Upper lobe of left lung (tissue), 6 donors: ENCODE results near the gene PCDH8. TPM values are rescaled to one million over a fixed set of nuclear protein-coding genes. Genes with fewer than 3 reads are reported as not detected.
A peak's percentile ranks its signal among the peaks of the same experiment; 100 is the strongest.

ENCODE experiments used
- ATAC-seq, 2 donors: fragments of 200-7000 bp; cut with Tn5 transposase; one replicate each; pipeline ENCODE4 v1.9.1; 2022; ENCODE audit warnings: mild to moderate bottlenecking in 2 of 2, moderate library complexity in 2 of 2; ENCODE audit not compliant: low FRiP score in 2 of 2
- DNase-seq, 2 donors: peaks; one replicate each; pipeline ENCODE4 v3.0.0-alpha.2; 2019 to 2020
- H3K27ac ChIP-seq, 4 donors: fragments of 200-600 bp; sonication (generic); one replicate each; pipeline ENCODE4 v1.5.1; 2016 to 2019
- H3K27me3 ChIP-seq, 4 donors: fragments of 200-600 bp; sonication (generic); one replicate each; pipeline ENCODE4 v1.5.1; 2017 to 2019
- H3K36me3 ChIP-seq, 4 donors: fragments of 200-600 bp; sonication (generic); one replicate each; pipeline ENCODE4 v1.5.1; 2016 to 2019
- H3K4me1 ChIP-seq, 4 donors: fragments of 200-600 bp; sonication (generic); one replicate each; pipeline ENCODE4 v1.5.1; 2018 to 2019
- H3K4me3 ChIP-seq, 4 donors: fragments of 200-600 bp; sonication (generic); one replicate each; pipeline ENCODE4 v1.5.1; 2017 to 2019; ENCODE audit warnings: mild to moderate bottlenecking in 2 of 4, moderate library complexity in 1 of 4
- H3K9me3 ChIP-seq, 4 donors: fragments of 200-600 bp; sonication (generic); one replicate each; pipeline ENCODE4 v1.5.1; 2018 to 2019
- CTCF ChIP-seq, 6 experiments: fragments of 450-650 bp in 4 of 6; fragments of 200-600 bp in 2 of 6; sonication (generic) in 2 of 6; IDR thresholded peaks; one replicate each; pipeline ENCODE4 v1.5.1; 2016 to 2019; ENCODE audit warnings: antibody characterized with exemption in 6 of 6
- EP300 ChIP-seq, 4 donors: sonication (generic); formaldehyde crosslinking; IDR thresholded peaks; one replicate each; pipeline ENCODE4 v1.5.1; 2017; ENCODE audit warnings: antibody characterized with exemption in 4 of 4, control low read depth in 2 of 4
- POLR2A ChIP-seq, 4 donors: fragments of 450-650 bp; IDR thresholded peaks; one replicate each; pipeline ENCODE4 v1.5.1; 2016 to 2017; ENCODE audit warnings: antibody characterized with exemption in 4 of 4, mild to moderate bottlenecking in 2 of 4
- POLR2AphosphoS5 ChIP-seq, 2 donors: sonication (generic); formaldehyde crosslinking; IDR thresholded peaks; one replicate each; pipeline ENCODE4 v1.5.1; 2017; ENCODE audit warnings: antibody characterized with exemption in 2 of 2
- WGBS, 2 donors: methylation state at CpG; one replicate each; pipeline ENCODE4 v1.1.5; 2017 to 2018; 5-methylcytosine and 5-hydroxymethylcytosine counted together
- total RNA-seq, 6 donors: library from RNA; depleted of rRNA in 4 of 6; stranded (reverse); fragments of >200 nt in 4 of 6; gene quantifications; one replicate each; pipeline versions ENCODE4 v1.1.0 to v1.2.1, GENCODE V29; 2016 to 2021
- donor health status: DM: no; HTN: no; CAD: no; lungs with moderate emphysema.
- donor health status: DM: no; HTN: yes; CAD: no; lungs with severe emphysema.

The PCDH8 gene
- total RNA-seq, 6 donors from 2014 or later = not detected

- TF ChIP-seq EP300 (IDR thresholded peaks at IDR 0.05) (no peak), POLR2A (IDR thresholded peaks at IDR 0.05) (no peak), CTCF (IDR thresholded peaks at IDR 0.05) (no peak), POLR2AphosphoS5 (IDR thresholded peaks at IDR 0.05) (no peak)
- 75 to 81% methylated on average over 3 of the region's 3 CpGs for WGBS, 2 donors
- H3K9me3 ChIP-seq = no peaks in the 10 kb centered on the region
- no peaks in the 10 kb centered on the region for H3K36me3 ChIP-seq
- H3K4me1 ChIP-seq = peaks cover 4 to 8% (median 7%) of the 10 kb centered on the region in 4 donors
- H3K4me3 ChIP-seq = no peak overlapping the region
- DNase-seq (no peak), ATAC-seq (no peak)
- no peak overlapping the region for H3K27ac ChIP-seq
- H3K27me3 ChIP-seq = no peaks in the 10 kb centered on the region
Observed at GRCh38 chr13:52810526-52810925, 37.9 kb downstream of the PCDH8 start.

- H3K9me3 ChIP-seq = no peaks in the 10 kb centered on the region
- H3K36me3 ChIP-seq = no peaks in the 10 kb centered on the region
- no peak for ATAC-seq
- H3K4me3 ChIP-seq = no peak overlapping the region
- WGBS, 2 donors = 76 to 77% methylated on average over 5 of the region's 5 CpGs
- no peak overlapping the region for H3K27ac ChIP-seq
- no peaks in the 10 kb centered on the region for H3K27me3 ChIP-seq
- TF ChIP-seq EP300 (IDR thresholded peaks at IDR 0.05) = no peak
- TF ChIP-seq POLR2A (IDR thresholded peaks at IDR 0.05) = no peak
- TF ChIP-seq CTCF (IDR thresholded peaks at IDR 0.05) = no peak
- no peak for TF ChIP-seq POLR2AphosphoS5 (IDR thresholded peaks at IDR 0.05)
- no peak for DNase-seq
- peaks cover 4 to 8% (median 7%) of the 10 kb centered on the region in 4 donors for H3K4me1 ChIP-seq
Observed at GRCh38 chr13:52810011-52810410, 38.4 kb downstream of the PCDH8 start.

GRCh38 chr13:52809310-52809769, 39.1 kb downstream of the PCDH8 start:
- peak in 1 of 2 donors; percentile 58 for DNase-seq
- Histone ChIP-seq H3K4me1 (peaks cover 4 to 8% (median 7%) of the 10 kb centered on the region in 4 donors), H3K36me3 (no peaks in the 10 kb centered on the region), H3K27ac (no peak overlapping the region), H3K27me3 (no peaks in the 10 kb centered on the region), H3K9me3 (no peaks in the 10 kb centered on the region), H3K4me3 (no peak overlapping the region)
- 5 to 17% methylated on average over 3 of the region's 3 CpGs for WGBS, 2 donors
- peak in 1 of 2 donors; percentile 73 for ATAC-seq
- TF ChIP-seq POLR2A (IDR thresholded peaks at IDR 0.05) (no peak), CTCF (IDR thresholded peaks at IDR 0.05) (peak in 4 of 6 experiments; percentile 20 to 53 (median 36))

GRCh38 chr13:52808842-52809219, 39.6 kb downstream of the PCDH8 start:
- no peak for DNase-seq
- no peaks in the 10 kb centered on the region for H3K9me3 ChIP-seq
- H3K27me3 ChIP-seq = no peaks in the 10 kb centered on the region
- 78 to 85% methylated on average over 1 of the region's 1 CpG for WGBS, 2 donors
- no peak overlapping the region for H3K27ac ChIP-seq
- TF ChIP-seq CTCF (IDR thresholded peaks at IDR 0.05) = no peak
- H3K4me3 ChIP-seq = no peak overlapping the region
- H3K4me1 ChIP-seq = peaks cover 4 to 8% (median 7%) of the 10 kb centered on the region in 4 donors
- no peak for ATAC-seq
- no peaks in the 10 kb centered on the region for H3K36me3 ChIP-seq

- no peak overlapping the region for H3K4me3 ChIP-seq
- TF ChIP-seq CTCF (IDR thresholded peaks at IDR 0.05) (no peak), POLR2AphosphoS5 (IDR thresholded peaks at IDR 0.05) (no peak), POLR2A (IDR thresholded peaks at IDR 0.05) (no peak)
- DNase-seq = no peak
- H3K27ac ChIP-seq = no peak overlapping the region
- 81 to 85% methylated on average over 6 of the region's 6 CpGs for WGBS, 2 donors
- no peak for ATAC-seq
- no peaks in the 10 kb centered on the region for H3K36me3 ChIP-seq
- no peaks in the 10 kb centered on the region for H3K9me3 ChIP-seq
- peaks cover 4 to 8% (median 7%) of the 10 kb centered on the region in 4 donors for H3K4me1 ChIP-seq
- no peaks in the 10 kb centered on the region for H3K27me3 ChIP-seq
Observed at GRCh38 chr13:52806029-52806428, 42.4 kb downstream of the PCDH8 start.
